Peyer's patch (tissue), 4 donors: ENCODE measurements around the gene CABCOCO1.

Source experiments
- POLR2A ChIP-seq, 2 donors: fragments of 450-650 bp; IDR thresholded peaks; one replicate each; pipeline ENCODE4 v1.5.1; 2017; ENCODE audit warnings: antibody characterized with exemption in 2 of 2, mild to moderate bottlenecking in 2 of 2, moderate library complexity in 2 of 2
- TF ChIP-seq, protein P1 (sequence below), 6 experiments: fragments of 450-650 bp in 4 of 6; fragments of 200-600 bp in 2 of 6; sonication (generic) in 1 of 6; IDR thresholded peaks; one replicate each; pipeline ENCODE4 v1.5.1; 2017 to 2019; ENCODE audit warnings: antibody characterized with exemption in 6 of 6, mild to moderate bottlenecking in 3 of 6, moderate library complexity in 1 of 6

DNA sequence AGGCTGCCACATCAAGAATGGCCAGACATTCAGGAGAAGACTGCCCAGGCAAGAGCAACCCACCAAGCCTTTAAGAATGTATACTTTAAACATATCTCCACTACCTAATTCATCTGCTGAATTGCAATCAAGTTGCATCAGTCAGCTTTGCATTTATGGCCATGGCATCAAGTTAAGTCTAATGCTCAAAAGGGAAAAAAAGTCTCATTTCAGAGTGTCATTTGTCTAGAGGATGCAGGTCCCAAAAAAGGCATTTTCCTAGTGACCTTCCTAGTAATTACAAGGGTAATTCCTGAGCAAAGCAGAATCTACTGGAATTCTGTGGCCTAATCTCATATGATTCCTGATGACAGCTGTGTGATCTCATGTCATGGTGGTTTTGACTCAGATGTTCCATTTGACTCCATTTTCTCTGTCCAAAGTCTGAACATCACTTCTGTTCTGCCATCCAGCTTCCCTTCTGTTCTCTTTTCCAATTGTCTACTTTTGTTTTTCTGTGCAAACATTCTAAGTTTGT is 7.3 kb upstream of the CABCOCO1 start:
- TF ChIP-seq, protein P1, sequence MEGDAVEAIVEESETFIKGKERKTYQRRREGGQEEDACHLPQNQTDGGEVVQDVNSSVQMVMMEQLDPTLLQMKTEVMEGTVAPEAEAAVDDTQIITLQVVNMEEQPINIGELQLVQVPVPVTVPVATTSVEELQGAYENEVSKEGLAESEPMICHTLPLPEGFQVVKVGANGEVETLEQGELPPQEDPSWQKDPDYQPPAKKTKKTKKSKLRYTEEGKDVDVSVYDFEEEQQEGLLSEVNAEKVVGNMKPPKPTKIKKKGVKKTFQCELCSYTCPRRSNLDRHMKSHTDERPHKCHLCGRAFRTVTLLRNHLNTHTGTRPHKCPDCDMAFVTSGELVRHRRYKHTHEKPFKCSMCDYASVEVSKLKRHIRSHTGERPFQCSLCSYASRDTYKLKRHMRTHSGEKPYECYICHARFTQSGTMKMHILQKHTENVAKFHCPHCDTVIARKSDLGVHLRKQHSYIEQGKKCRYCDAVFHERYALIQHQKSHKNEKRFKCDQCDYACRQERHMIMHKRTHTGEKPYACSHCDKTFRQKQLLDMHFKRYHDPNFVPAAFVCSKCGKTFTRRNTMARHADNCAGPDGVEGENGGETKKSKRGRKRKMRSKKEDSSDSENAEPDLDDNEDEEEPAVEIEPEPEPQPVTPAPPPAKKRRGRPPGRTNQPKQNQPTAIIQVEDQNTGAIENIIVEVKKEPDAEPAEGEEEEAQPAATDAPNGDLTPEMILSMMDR (IDR thresholded peaks at IDR 0.05) = no peak
- no peak for TF ChIP-seq POLR2A (IDR thresholded peaks at IDR 0.05)
